ENCODE measurements around the gene CAP1.
"Not testable (repeated sequence)": the region's sequence is repeated elsewhere in the genome, so short reads cannot be mapped to it uniquely, and the experiment has no call there.

The CAP1 gene, protein sequence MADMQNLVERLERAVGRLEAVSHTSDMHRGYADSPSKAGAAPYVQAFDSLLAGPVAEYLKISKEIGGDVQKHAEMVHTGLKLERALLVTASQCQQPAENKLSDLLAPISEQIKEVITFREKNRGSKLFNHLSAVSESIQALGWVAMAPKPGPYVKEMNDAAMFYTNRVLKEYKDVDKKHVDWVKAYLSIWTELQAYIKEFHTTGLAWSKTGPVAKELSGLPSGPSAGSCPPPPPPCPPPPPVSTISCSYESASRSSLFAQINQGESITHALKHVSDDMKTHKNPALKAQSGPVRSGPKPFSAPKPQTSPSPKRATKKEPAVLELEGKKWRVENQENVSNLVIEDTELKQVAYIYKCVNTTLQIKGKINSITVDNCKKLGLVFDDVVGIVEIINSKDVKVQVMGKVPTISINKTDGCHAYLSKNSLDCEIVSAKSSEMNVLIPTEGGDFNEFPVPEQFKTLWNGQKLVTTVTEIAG

DNA sequence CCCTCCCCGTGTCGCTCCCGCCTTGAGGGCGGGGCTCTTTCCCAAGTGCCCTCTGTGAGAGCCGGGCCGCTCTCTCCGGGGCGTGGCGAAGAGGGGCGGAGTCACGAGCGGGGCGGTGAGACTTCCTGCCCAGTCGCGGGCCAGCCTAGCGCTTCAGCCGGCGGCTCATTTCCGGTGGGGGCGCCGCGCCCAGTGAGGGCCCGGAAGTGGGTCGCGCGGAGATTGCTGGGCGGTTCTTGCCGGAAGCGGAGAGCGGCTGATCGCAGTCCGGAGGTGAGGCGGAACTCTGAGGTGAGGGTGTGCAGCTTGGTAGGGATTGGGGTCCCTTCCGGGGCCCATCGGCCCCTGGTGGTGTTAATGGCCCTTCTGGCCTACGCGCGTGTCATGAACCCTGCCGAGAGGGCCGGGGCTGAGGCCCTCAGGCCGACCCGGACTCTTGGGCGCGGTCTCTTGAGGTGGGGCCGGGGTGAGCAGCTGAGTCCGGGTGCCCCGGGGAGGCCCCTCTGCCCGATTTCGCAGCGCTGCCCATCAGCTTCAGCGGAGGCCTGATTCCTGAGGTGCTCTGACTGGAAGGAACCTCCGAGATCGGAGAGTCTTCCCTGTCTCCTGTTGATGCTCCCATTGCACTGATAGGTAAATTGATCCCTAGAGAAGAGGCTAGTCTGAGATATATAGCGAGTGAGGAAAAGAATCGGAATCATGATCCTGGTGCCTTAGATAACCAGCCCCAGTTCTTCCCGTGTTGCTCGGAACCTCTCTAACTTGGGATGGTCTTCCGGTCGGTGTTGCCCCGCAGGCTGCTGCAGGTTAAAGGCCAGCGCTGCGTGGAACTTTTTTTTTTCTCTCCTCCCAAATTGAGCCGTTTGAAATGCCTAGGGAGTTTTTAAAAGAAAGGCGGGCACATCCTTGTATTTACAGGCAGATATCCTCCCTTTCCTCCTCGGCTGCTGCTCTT is at the start of gene CAP1:
Gene CAP1 (plus strand): TSS at position 219 of the 955 bp plus-strand sequence. CDS start 18,618 bp downstream, outside the sequence.
- DNase-seq, result peak; percentile 100

DNA sequence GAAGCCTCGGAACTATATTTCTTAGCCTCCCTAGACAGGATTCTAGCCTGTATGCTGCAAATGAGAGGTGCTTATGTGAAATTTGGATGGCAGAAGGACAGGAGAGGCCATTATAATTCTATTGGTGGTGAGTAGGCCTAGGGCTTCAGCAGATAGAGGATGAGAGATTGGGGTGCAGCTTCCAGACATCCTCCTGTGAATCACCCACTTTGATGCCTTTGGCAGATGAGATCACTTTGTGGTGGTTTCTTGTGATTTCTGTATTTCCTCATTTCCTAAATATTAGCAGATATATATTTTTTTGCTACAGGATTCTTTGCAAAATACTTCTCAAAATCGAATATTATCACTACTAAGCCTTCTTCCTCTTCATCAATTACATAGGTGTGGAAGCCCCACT is 48.3 kb upstream of the CAP1 start:
- no peak for DNase-seq

DNA sequence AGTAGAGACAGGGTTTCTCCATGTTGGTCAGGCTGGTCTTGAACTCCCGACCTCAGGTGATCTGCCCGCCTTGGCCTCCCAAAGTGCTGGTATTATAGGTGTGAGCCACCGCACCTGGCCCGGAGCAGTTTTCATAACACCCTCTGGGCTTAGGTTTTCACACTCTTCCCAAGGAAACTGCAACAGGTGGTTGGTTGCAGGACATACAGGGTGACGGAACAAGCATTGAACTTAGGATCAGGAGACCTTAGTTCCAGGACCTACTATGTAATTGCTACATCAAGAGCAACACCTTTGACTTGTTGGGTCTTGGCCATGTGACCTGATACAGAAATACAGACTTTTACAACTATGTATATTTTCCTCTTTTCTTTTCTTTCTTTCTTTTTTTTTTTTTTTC is 47.6 kb upstream of the CAP1 start:
- DNase-seq, result no peak

DNA sequence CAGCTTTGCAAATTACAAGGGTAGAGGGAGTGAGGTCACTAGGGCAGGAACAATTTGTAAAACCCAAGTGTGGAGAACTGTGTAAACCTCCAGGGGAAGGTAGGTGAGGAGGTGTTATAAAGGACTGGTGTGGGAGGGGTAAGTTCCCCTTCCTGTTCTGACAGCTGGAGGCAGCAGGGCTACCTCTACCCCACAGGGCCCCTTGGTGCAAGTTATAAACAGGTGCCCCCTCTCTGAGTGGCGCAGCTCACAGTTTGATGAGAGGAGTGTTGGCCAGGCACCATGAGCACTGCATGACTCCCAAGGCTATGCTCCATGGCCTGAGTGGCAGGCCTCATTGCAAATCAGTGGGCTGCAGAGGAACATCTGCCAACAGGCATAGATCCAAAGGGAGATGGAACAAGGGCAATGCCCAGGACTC is 44.5 kb upstream of the CAP1 start:
- no peak for DNase-seq

DNA sequence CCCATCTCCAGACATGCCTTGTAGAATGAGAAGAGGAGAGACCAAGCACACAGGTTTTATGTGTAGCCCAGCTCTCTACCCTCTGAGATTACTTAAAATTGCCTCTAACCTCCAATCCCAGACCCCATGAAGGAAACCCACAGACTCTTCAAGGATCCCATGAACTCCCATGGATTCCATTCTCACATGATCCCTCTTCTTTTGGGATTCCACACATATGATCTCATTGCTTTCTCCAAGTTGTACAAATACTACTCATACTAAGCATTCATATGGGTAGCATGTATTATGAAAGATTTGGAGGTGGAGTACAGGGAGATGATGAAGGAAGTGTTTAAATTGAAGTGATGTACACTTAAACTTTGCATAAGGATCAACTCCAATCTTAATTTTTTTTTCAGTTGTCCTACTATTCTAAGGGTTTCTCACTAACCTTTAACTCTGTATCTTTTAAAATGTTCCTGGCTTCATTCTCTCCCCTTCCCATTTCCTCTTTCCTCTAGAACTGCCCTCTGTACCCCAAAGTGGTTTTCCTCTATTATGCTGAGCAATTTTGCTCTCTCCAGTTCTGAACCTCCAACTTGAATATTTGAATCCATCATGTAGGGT is 44.0 kb upstream of the CAP1 start:
- no peak for DNase-seq

DNA sequence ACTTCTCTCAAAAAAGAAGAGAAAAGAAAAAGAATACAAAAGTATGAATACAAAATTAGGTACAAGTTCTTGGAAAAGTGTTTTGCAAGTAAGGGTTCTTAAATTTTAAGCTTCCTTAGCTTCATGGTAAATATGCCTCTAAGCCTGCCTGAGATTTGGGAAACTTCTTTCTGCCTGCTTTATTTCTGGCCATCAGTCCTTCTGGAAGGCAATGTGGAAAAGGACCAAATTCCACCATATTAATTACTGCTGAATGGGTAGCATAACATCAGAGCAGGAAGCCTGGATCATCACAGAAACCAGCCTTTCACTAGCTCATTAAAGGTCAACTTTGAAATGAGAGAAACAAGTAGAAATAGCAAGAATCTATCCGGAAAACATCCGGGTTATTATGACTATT is 39.1 kb upstream of the CAP1 start:
- no peak for DNase-seq

DNA sequence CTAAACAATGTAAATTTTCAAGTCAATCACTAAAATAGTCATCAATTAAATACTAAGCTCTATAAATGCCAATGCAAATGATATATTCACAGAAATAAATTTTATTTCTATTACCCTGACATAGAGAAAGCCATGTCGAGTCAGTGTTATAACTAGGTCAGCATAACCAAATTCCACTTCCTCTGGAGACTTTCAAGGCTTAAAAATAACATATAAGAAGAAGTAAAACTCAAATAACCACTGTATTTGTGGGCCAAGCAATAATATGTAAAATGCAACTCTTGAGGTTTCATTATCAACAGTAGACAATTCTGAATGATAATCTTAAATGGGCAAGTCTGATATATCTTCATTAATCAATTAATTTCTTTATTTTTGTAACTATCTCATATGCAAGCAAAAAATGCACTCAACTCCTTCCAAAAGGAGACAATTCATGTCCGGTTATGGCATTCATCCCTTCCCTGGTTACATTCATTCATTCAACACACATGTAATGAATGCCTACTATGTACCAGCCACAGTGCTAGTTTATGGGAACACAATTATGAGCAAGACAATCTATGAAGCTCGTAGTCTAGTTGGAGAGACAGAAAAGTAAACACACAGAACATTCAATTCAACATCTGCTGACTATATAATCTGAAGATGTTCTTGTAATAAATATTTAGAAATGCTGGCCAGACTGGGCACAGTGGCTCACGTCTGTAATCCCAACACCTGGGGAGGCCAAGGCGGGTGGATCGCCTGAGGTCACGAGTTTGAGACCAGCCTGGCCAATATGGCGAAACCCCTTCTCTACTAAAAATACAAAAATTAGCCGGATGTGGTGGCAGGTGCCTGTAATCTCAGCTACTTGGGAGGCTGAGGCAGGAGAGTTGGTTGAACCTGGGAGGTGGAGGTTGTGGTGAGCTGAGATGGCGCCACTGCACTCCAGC is 37.1 kb upstream of the CAP1 start:
- no peak for DNase-seq

DNA sequence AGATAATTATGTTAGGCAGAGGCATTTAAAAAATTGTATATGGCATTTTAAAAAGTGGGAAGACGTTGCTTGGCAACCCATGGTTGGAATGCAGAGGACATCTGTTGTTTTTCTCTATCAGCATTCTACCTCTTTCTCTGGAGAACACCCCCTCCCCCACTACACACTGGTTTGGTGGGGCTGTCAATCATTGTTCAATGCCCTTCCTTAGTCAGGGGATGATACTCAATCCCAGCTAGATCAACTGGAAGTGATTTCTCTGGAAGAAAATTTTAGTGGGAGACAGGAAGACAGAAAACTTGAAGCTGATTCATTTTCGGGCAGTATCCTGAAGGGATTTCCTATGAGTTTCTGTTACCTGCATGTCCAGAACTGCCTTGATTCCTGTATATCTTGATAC is 35.7 kb upstream of the CAP1 start:
- DNase-seq, result no peak

DNA sequence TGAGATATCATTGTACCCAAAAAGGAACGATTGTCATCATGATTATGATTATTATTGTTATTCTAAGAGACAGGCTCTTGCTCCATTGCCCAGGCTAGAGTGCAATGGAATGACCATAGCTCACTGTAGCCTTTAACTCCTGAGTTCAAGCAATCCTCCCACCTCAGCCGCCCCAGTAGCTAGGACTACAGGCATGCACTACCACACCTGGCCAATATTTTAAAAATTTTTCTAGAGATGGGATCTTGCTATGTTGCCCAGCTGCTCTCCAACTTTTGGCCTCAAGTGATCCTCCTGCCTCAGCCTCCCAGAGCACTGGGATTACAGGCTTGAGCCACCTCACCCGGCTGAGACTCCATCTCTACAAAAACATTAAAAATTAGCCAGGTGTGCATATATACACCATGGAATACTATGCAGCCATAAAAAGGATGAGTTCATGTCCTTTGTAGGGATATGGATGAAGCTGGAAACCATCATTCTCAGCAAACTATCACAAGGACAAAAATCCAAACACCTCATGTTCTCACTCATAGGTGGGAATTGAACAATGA is 33.0 kb upstream of the CAP1 start:
- not testable (repeated sequence) for DNase-seq

DNA sequence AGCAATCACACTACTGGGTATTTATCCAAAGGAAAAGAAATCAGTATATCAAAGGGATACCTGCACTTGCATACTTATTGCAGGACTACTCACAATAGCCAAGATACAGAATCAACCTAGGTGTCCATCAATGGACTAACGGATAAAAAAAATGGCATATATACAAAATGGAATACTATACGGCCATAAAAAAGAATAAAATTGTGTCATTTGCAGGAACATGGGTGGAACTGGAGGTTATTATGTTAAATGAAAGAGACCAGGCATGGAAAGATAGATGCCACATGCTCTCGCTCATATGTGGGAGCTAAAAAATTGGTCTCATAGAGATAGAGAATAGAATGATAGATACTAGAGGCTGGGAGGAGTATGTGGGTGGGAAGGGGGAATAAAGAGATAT is 29.3 kb upstream of the CAP1 start:
- no peak for DNase-seq

DNA sequence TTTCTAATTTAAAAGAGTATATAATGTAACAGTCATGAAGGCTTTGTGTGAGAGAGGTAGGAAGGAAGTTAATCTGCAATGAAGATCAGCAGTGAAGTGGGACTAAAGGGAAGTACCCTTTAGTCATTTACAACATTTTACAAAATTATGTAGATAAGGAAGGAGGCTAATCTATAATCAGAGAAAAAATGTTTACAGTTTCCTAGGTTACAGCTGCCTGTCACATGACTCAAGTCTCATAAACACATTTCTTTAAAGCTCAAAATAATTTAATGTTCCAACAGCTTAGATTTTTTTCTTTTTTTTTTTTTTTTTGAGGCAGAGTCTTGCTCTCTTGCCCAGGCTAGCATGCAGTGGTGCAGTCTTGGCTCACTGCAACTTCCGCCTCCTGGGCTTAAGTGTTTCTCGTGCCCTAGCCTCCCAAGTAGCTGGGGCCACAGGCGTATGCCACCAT is 26.2 kb upstream of the CAP1 start:
- no peak for DNase-seq

DNA sequence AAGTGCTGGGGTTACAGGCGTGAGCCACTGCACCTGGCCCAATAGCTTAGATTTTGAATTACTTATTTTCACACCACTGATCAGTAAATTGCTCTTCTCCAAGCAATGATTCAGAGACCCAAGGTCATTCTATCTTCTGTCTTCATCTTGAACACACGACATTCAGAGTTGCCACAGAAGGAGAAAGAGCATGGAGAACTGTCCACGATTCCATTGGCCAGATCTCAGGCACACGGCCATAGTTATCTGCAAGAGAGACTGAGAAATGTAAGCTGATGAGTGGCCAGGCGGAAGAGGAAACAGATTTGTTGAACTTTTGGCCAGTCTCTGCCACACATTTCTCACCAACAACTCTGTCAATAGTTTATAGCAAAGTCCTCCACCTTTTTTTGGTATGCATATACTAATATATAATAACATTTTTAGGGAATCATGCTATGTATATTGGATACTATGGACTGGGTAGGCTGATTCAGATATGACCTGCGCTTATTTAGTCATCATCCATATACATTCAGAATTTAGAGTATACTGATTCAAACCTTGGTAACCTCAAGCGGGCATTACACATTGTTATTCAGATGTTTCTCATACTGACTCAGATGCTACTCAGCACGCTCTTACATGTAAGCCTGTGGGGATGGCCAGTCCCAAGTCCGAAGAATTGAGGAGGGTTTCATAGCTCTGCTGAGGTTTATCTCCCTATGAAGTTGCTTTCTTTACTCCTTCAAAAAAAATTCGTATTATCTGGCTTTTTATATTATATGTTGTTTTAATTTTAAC is 25.5 kb upstream of the CAP1 start:
- DNase-seq, result no peak

DNA sequence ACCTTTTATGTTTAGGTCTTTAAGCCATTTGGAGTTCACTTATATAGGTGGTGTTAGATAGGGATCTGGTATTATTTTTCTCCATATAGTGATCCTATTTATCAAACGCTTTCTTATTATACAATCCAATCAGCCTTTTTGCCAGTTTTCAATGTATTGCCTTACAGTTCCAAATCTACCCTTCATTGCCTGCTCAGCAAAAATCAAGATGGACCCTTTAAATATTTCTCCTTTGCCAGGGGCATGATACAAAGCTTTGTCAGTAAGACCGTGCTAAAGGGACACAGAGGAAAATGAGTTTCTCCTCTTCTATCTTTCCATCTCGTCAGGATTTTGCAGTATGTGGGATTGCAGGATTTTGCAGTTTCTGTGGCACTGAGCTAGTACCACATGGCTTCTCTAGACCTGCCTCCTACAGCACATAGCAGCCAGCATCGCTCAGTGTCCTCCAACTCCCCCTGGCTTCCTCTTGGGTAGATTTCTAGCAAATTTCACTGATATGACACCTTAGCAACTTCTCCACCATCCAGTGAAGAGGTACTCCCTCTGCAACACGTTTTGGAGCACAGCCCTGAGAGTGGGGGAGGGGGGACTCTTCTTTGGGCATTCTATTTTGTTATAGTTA is 22.5 kb upstream of the CAP1 start:
- no peak for DNase-seq

DNA sequence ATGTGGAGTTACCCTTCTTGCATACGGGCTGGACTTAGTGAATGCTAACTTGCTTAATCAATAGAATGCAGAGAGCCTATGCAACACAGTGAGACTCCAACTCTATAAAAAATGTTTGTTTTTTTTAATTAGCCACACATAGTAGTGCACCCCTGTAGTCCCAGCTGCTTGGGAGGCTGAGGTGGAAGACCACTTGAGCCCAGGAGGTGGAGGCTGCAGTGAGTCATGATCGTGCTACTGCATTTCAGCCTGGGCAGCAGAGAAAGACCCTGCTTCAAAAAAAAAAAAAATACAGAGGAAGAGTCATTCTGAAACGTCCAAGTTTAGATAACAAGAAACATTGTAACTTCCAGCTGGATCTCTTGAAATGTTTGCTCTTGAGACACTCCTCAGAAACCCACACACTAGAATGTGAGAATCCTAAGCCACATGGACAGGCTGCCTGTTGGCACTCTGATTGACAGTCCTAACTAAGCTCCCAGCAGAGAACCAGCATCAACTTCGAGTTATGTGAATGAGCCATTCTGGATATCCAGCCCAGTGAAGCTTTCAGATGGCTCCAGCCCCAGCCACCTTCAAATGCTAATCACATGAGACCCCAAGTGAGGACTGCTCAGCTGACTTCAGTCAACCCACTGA is 20.0 kb upstream of the CAP1 start:
- no peak for DNase-seq

DNA sequence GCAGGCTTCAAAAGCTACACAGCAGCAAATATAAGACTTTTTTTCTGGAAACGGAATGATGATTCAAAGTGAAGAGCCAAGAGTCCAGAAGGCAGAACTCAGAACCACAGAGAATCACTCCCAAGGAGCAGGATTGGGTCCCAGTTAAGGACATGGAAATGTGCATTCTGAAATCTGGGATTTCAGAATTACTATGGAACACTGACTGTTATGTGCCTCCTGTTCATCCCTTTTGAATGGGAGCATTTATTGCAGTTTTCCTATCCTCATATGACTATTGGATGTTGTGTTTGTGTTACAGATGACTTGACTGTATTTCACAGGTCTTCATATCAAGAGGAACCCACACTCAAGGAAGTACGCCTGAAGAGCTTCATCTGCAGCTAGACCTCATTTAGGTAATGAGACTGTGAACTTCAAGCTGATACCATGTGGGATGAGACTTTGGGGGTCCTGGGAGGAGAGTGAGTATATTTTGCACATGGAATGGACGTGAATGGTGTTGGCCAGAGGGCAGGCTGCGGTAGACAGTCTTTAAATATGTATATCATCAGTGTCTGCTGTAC is 17.1 kb upstream of the CAP1 start:
- DNase-seq, result no peak

DNA sequence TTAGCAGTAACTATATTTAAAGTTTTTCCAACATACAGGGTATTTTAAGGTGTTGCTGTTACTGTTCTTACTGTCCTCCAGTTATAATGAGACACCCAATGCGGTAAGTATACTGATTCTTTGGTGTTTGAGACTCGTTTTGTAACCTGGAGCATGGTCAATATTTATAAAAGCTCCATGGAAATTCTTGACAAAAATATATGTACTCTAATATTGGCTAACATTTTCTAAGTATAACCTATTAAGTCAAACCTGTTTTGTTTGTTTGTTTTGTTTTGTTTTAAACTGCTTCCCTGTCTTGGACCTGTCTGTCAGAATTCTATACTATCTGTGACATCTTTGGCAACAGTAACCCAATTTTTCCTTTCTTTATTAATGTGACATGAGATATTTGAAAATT is 15.9 kb upstream of the CAP1 start:
- no peak for DNase-seq

DNA sequence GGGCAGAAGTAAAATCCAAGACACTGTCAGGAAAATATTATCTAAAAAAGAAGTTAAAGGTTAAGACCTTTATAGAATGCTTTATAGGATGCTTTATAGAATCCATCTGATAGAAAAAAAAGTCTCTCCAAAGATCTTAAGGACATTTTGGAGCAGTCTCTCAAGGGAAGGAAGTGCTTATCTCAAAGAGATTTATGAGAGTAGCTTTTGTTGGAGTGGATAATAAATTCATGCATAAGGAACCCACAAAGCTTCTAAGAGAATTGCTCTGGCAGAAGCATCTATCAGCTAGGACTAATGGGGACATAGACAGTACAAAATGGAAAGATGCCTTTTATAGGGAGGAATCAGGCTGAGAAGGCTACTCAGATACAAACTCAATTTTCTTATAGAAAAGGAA is 12.9 kb upstream of the CAP1 start:
- DNase-seq, result no peak

DNA sequence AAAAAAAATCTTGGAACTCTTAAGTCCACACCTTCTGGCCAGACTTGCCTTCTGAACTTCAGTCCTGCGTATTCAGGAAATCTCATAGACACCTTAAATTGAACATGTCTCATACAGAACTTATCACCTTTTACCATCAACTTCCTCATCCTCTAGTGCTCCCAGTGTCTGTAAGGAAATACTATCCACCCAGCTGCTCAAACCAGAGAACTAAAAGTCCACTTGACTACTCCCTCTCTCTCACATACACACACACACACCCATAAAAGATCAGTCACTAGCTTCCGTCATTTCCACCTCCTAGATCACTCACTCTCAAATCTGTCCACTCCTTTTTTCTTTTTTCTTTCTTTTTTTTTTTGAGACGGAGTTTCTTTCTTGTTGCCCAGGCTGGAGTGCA is 10.9 kb upstream of the CAP1 start:
- no peak for DNase-seq

DNA sequence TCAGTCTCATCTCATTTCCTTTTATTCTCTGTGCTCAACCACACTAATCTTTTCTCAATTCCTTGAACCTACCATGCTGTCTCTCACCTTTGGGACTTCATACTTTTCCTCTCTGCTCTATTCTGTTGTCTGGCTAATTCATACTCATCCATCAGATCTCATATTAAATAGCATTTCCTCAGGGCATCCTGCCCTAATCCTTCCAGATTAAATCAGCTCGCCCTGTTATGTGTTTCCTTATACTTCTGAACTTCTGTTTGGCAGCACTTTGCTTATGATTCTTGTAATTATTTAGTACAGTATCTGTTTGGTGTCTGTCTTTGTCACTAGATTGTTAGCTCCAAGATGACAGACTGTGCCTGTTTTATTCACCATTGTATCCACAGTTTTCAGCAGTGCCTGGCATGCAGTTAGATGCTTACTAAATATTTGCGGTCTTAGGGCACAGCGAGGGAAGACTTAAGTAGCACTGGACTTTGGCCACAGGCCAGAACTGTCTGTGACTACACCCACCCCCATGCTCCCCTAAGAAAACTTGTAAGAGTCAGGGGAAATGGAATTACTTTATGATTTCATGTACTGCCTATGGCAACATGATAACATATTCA is 9.9 kb upstream of the CAP1 start:
- DNase-seq, result no peak
